Smooth muscle cell (in vitro differentiated cells): ENCODE measurements around the gene MRRF. TPM values are rescaled to one million over a fixed set of nuclear protein-coding genes. Genes with fewer than 3 reads are reported as not detected.

Experiments used
- DNase-seq: peaks from one replicate; lab custom pipeline; 2025; ENCODE audit not compliant: unreplicated experiment; lab: John Stamatoyannopoulos, UW
- H2AFZ ChIP-seq: fragments of 200-600 bp; sonication (generic); 2 replicates; pipeline ENCODE4 v1.6.0; 2016; ENCODE audit warnings: antibody characterized with exemption, low read depth, mild to moderate bottlenecking
- H3F3A ChIP-seq: fragments of 200-600 bp; sonication (generic); 2 replicates; pipeline ENCODE4 v1.6.0; 2017; ENCODE audit warnings: antibody characterized with exemption, low read depth
- H3K27ac ChIP-seq: fragments of 200-600 bp; sonication (generic); 2 replicates; pipeline ENCODE4 v1.5.1; 2016; ENCODE audit warnings: low read depth, mild to moderate bottlenecking
- H3K27me3 ChIP-seq: fragments of 200-600 bp; sonication (generic); 2 replicates; pipeline ENCODE4 v1.6.1; 2016; ENCODE audit warnings: low read depth, mild to moderate bottlenecking
- H3K36me3 ChIP-seq: fragments of 200-600 bp; sonication (generic); 2 replicates; pipeline ENCODE4 v1.5.1; 2016; ENCODE audit warnings: low read depth
- H3K4me1 ChIP-seq: fragments of 200-600 bp; sonication (generic); 2 replicates; pipeline ENCODE4 v1.5.1; 2016; ENCODE audit warnings: low read depth
- H3K4me2 ChIP-seq: fragments of 200-600 bp; sonication (generic); 2 replicates; pipeline ENCODE4 v1.6.0; 2016; ENCODE audit warnings: mild to moderate bottlenecking
- H3K4me3 ChIP-seq: fragments of 200-600 bp; sonication (generic); 2 replicates; pipeline ENCODE4 v1.5.1; 2016; ENCODE audit warnings: mild to moderate bottlenecking
- H3K79me2 ChIP-seq: fragments of 200-600 bp; sonication (generic); 2 replicates; pipeline ENCODE4 v1.6.0; 2016; ENCODE audit warnings: low read depth, mild to moderate bottlenecking
- H3K9ac ChIP-seq: fragments of 200-600 bp; sonication (generic); 2 replicates; pipeline ENCODE4 v1.6.0; 2016; ENCODE audit warnings: low read depth
- H3K9me3 ChIP-seq: fragments of 200-600 bp; sonication (generic); replicated peaks from 2 replicates; pipeline ENCODE4 v1.5.1; 2016; ENCODE audit warnings: low read depth
- H4K20me1 ChIP-seq: fragments of 200-600 bp; sonication (generic); 2 replicates; pipeline ENCODE4 v1.6.0; 2016; ENCODE audit warnings: low read depth
- CTCF ChIP-seq: fragments of 200-600 bp; sonication (generic); IDR thresholded peaks from 2 replicates; pipeline ENCODE4 v1.5.1; 2017; ENCODE audit warnings: borderline replicate concordance, mild to moderate bottlenecking, antibody characterized with exemption; ENCODE audit not compliant: insufficient read depth, poor library complexity, severe bottlenecking
- WGBS: methylation state at CpG from one replicate; pipeline ENCODE4 v1.1.7; 2016; ENCODE audit warnings: low lambda C conversion rate; 5-methylcytosine and 5-hydroxymethylcytosine counted together
- polyA plus RNA-seq: library from polyadenylated mRNA; unstranded; fragments of >200 nt; fragmentation: Nextera tagmentation; extraction: Ambion mirVana; gene quantifications from 2 replicates; pipeline ENCODE4 v1.2.1, GENCODE V29; 2016
- total RNA-seq: library from RNA; depleted of rRNA; stranded (reverse); fragments of >200 nt; gene quantifications from 2 replicates; pipeline ENCODE4 v1.2.3, GENCODE V29; 2014

MRRF gene
- total and polyA plus RNA-seq, 2 experiments from 2014 or later, result 8.4 to 28.1 TPM

- H3K4me3 ChIP-seq, result no peak overlapping the region
- H4K20me1 ChIP-seq, result no peaks in the 10 kb centered on the region
- H3K4me1 ChIP-seq, result peaks cover 11% of the 10 kb centered on the region
- H3K27ac ChIP-seq, result no peak overlapping the region
- no peak for DNase-seq
- no peaks in the 10 kb centered on the region for H3K36me3 ChIP-seq
- H3K9ac ChIP-seq, result no peak overlapping the region
- TF ChIP-seq CTCF, result no peak
- no peak overlapping the region for H3K4me2 ChIP-seq
- no peak overlapping the region for H2AFZ ChIP-seq
- peaks cover 28% of the 10 kb centered on the region for H3K27me3 ChIP-seq
- no peaks in the 10 kb centered on the region for H3F3A ChIP-seq
- no peaks in the 10 kb centered on the region for H3K79me2 ChIP-seq
- WGBS, result 77% methylated on average over 4 of the region's 4 CpGs
- no peaks in the 10 kb centered on the region for H3K9me3 ChIP-seq
Measured at GRCh38 chr9:122334916-122335315, 70.2 kb downstream of the MRRF start.

GRCh38 chr9:122336189-122336588, 71.5 kb downstream of the MRRF start:
- Histone ChIP-seq H3K4me1 (peaks cover 11% of the 10 kb centered on the region), H3K27ac (no peak overlapping the region), H3K4me3 (no peak overlapping the region), H3K9ac (no peak overlapping the region), H3K4me2 (no peak overlapping the region), H3K36me3 (no peaks in the 10 kb centered on the region), H3F3A (no peaks in the 10 kb centered on the region), H3K9me3 (no peaks in the 10 kb centered on the region), H4K20me1 (no peaks in the 10 kb centered on the region), H3K79me2 (no peaks in the 10 kb centered on the region), H3K27me3 (peaks cover 28% of the 10 kb centered on the region), H2AFZ (no peak overlapping the region)
- no peak for TF ChIP-seq CTCF
- 87% methylated on average over 5 of the region's 5 CpGs for WGBS
- no peak for DNase-seq

GRCh38 chr9:122336866-122337555, 72.3 kb downstream of the MRRF start:
- H3K9me3 ChIP-seq, result no peaks in the 10 kb centered on the region
- TF ChIP-seq CTCF, result no peak
- H3K27me3 ChIP-seq, result peaks cover 28% of the 10 kb centered on the region
- H2AFZ ChIP-seq, result no peak overlapping the region
- H3K79me2 ChIP-seq, result no peaks in the 10 kb centered on the region
- 47% methylated on average over 26 of the region's 26 CpGs for WGBS
- peaks cover 12% of the 10 kb centered on the region for H3K4me1 ChIP-seq
- H3K4me2 ChIP-seq, result no peak overlapping the region
- no peaks in the 10 kb centered on the region for H3K36me3 ChIP-seq
- H4K20me1 ChIP-seq, result no peaks in the 10 kb centered on the region
- H3K4me3 ChIP-seq, result no peak overlapping the region
- no peak overlapping the region for H3K27ac ChIP-seq
- H3F3A ChIP-seq, result no peaks in the 10 kb centered on the region
- no peak overlapping the region for H3K9ac ChIP-seq
- DNase-seq, result no peak

- Histone ChIP-seq H3F3A (no peaks in the 10 kb centered on the region), H3K27me3 (peaks cover 28% of the 10 kb centered on the region), H3K9ac (no peak overlapping the region), H3K36me3 (no peaks in the 10 kb centered on the region), H3K4me3 (no peak overlapping the region), H4K20me1 (no peaks in the 10 kb centered on the region), H3K79me2 (no peaks in the 10 kb centered on the region), H3K4me2 (no peak overlapping the region), H3K27ac (no peak overlapping the region), H2AFZ (no peak overlapping the region), H3K9me3 (no peaks in the 10 kb centered on the region), H3K4me1 (peaks cover 15% of the 10 kb centered on the region)
- DNase-seq, result no peak
- 60% methylated on average over 4 of the region's 4 CpGs for WGBS
- no peak for TF ChIP-seq CTCF
Measured at GRCh38 chr9:122337556-122337929, 72.9 kb downstream of the MRRF start.
